GM15510 (cell line): ENCODE measurements around the gene SP100.

ENCODE experiments used
- POLR2A ChIP-seq: IDR thresholded peaks from 3 replicates; pipeline ENCODE4 v1.6.1; 2011; ENCODE audit warnings: borderline replicate concordance; ENCODE audit not compliant: insufficient read length; ENCODE audit errors: extremely low read depth

SP100 gene

DNA sequence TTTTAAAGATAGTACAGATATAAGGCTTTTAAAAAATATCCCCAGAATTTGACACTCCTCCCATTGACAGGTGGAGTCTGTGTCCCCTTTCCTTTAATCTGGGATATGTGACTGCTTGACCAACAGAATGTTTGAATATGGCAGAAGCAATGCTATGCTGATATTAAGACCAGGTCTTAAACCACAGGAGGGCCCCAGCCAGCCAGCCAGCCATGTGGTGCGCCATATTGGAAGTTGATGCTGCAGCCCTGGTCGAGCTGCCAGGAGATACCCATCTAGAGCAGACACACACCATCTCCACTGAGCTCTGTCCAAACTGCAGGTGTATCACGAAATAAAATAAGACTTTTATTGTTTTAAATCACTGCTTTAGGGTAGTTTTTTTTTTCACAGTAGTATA is 174.3 kb downstream of the SP100 start:
- no peak for TF ChIP-seq POLR2A

DNA sequence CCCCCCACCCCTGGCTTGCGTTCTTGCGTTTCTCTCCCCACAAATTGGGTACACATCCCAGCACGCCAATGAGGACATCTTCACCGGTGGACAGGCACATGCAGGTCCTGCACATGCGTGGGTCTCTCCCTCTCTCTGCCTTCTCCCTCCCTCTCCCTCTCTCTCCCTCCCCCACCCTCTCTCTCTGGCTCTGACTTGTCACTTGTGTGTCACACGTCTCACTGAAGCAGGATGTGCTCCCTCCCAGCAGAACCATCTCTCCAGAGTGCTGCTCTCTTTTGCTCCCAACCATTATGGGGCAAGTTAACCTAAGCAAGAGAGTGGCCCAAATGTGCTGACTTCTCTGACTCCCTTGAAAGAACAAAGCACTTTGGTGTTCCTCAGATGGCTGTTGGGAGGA is 175.8 kb downstream of the SP100 start:
- TF ChIP-seq POLR2A: no peak

DNA sequence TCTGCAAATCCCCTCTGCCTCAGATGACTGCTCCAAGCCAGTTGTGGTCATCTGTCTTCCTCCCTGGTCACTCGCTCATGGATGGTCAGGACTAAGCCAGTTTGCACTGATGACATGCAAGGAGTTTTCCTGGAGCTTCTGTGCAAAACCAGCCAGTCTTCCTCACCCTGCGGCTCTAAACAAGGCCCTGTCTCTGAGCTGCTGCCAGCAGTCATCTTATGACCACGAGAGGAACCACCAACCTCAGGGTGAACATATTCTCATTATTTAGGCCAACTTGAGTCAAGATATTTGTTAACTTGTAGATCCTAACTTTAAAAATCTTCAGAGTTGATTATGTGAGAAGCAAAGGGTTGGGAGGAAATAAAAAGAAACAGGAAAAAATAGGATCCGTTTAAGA is 176.8 kb downstream of the SP100 start:
- TF ChIP-seq POLR2A: no peak
